Body of pancreas (tissue), 4 donors: Measurements from ENCODE around the gene DPYD.

Source experiments
- CTCF ChIP-seq, 7 experiments: fragments of 450-650 bp in 4 of 7; fragments of 200-600 bp in 3 of 7; sonication (generic) in 3 of 7; IDR thresholded peaks; one replicate each; pipeline ENCODE4 v1.5.1; 2016 to 2019; ENCODE audit warnings: antibody characterized with exemption in 7 of 7
- POLR2A ChIP-seq, 3 donors: fragments of 450-650 bp; IDR thresholded peaks; one replicate each; pipeline ENCODE4 v1.6.1; 2016; ENCODE audit warnings: antibody characterized with exemption in 3 of 3, mild to moderate bottlenecking in 2 of 3

- TF ChIP-seq CTCF (IDR thresholded peaks at IDR 0.05), result no peak
- no peak for TF ChIP-seq POLR2A (IDR thresholded peaks at IDR 0.05)
These were observed 753.6 kb downstream of the DPYD start for GRCh38 chr1:97167246-97167645.
